ENCODE data around the gene SGTB. TPM values are rescaled to one million over a fixed set of nuclear protein-coding genes. Genes with fewer than 3 reads are reported as not detected.

The SGTB gene
- total and polyA plus RNA-seq, 11 donors: 1.8 to 14.4 (median 6.5) TPM

GRCh38 chr5:65721050-65721719, 724 bp downstream of the SGTB start:
- H3K27me3 ChIP-seq: no peaks in the 10 kb centered on the region
- peaks cover 0 to 13% (median 0%) of the 10 kb centered on the region in 9 donors for H3K36me3 ChIP-seq
- no peaks in the 10 kb centered on the region for H3K9me3 ChIP-seq
- H3K4me3 ChIP-seq: peak overlapping the region; percentile 78 to 98 (median 94)
- intact Hi-C loops (cut with DNase I): loop anchor here in 1 of 10 donors (5.0 kb wide), 1 partner anchor 201 kb away; no protein-coding TSS in a partner anchor
- peaks cover 0 to 45% (median 10%) of the 10 kb centered on the region in 12 donors for H3K4me1 ChIP-seq
- TF ChIP-seq CTCF (IDR thresholded peaks at IDR 0.05) (no peak), POLR2A (IDR thresholded peaks at IDR 0.05) (no peak)
- DNase-seq (peak; percentile 37 to 75 (median 64)), ATAC-seq (peak; percentile 27 to 58 (median 51))
- peak overlapping the region in 11 of 12 donors; percentile 61 to 87 (median 79) for H3K27ac ChIP-seq
- 4 to 6% (median 5%) methylated on average over 19 of the region's 19 CpGs for WGBS, 4 donors

GRCh38 chr5:65718576-65719310, 3.2 kb downstream of the SGTB start:
- ATAC-seq (no peak), DNase-seq (no peak)
- peak overlapping the region in 1 of 12 donors; percentile 22 for H3K27ac ChIP-seq
- no peaks in the 10 kb centered on the region for H3K9me3 ChIP-seq
- intact Hi-C loops (cut with DNase I): loop anchor here in 1 of 10 donors (5.0 kb wide), 1 partner anchor 91 kb away; the partner anchor contains the start of genes SHLD3 and TRAPPC13
- TF ChIP-seq POLR2A (IDR thresholded peaks at IDR 0.05): no peak
- TF ChIP-seq CTCF (IDR thresholded peaks at IDR 0.05): no peak
- peaks cover 0 to 27% (median 5%) of the 10 kb centered on the region in 9 donors for H3K36me3 ChIP-seq
- H3K4me1 ChIP-seq: peaks cover 0 to 38% (median 10%) of the 10 kb centered on the region in 12 donors
- no peaks in the 10 kb centered on the region for H3K27me3 ChIP-seq
- H3K4me3 ChIP-seq: no peak overlapping the region

- Histone ChIP-seq H3K4me3 (no peak overlapping the region), H3K36me3 (peaks cover 0 to 78% (median 36%) of the 10 kb centered on the region in 9 donors), H3K27me3 (no peaks in the 10 kb centered on the region), H3K9me3 (no peaks in the 10 kb centered on the region), H3K27ac (no peak overlapping the region), H3K4me1 (no peaks in the 10 kb centered on the region)
- 91 to 97% (median 95%) methylated on average over 4 of the region's 4 CpGs for WGBS, 4 donors
- intact Hi-C loops (cut with DNase I): no loop called here
- DNase-seq (no peak), ATAC-seq (no peak)
- TF ChIP-seq POLR2A (IDR thresholded peaks at IDR 0.05) (no peak), CTCF (IDR thresholded peaks at IDR 0.05) (no peak)
Observed at GRCh38 chr5:65708145-65708544, 13.8 kb downstream of the SGTB start.

- Histone ChIP-seq H3K27me3 (no peaks in the 10 kb centered on the region), H3K9me3 (no peaks in the 10 kb centered on the region), H3K4me3 (no peak overlapping the region), H3K36me3 (peaks cover 0 to 80% (median 41%) of the 10 kb centered on the region in 9 donors), H3K4me1 (no peaks in the 10 kb centered on the region), H3K27ac (no peak overlapping the region)
- intact Hi-C loops (cut with DNase I): no loop called here
- WGBS, 4 donors: 92 to 96% (median 94%) methylated on average over 4 of the region's 4 CpGs
- ATAC-seq: no peak
- DNase-seq: no peak
- no peak for TF ChIP-seq CTCF (IDR thresholded peaks at IDR 0.05)
- no peak for TF ChIP-seq POLR2A (IDR thresholded peaks at IDR 0.05)
Observed at GRCh38 chr5:65707663-65708062, 14.2 kb downstream of the SGTB start.
